ENCODE measurements around the gene PTH2R.
A peak's percentile ranks its signal among the peaks of the same experiment; 100 is the strongest.

PTH2R gene

DNA sequence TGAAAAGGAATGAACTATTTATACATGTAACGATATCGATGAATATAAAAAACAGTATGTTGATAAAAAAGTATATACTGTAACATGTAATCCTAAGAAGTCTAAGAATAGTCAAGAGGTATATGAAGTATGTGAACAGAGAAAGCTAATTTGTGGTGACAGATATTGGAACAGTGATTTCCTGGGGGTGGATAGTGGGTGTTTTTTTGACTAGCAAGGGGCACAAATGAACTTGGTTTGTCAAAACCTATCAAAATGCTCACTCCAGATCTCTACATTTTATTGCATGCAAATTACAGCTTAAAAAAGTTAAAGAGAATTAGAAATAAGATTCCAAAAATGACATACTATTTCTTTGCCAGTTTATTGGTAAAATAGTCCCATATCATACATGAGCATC is 35.4 kb downstream of the PTH2R start:
- no peak for TF ChIP-seq GATA3 (IDR thresholded peaks at IDR 0.05; ENCODE audit: low read depth, low read length)
- TF ChIP-seq GATA2 (IDR thresholded peaks at IDR 0.05; ENCODE audit: low read depth, low read length): no peak

DNA sequence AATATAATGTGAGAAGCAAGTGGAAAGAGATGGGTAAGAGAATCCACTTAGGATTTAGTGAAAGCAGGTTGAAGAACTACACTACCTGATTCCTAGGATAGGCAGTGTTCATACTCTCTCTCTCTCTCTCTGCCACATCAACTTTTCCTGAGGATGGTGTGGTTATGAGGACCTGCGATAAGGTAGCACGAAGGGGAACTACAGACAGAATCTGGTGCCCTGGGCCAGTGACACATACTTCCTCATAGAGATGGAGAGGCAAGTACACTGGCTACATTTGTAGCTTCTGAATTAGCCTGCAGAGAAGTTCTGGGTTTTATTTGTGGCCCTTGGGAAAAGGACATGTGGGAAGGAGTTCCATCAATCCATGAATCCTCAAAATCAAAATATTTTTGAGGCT is 44.5 kb downstream of the PTH2R start:
- TF ChIP-seq GATA2 (IDR thresholded peaks at IDR 0.05; ENCODE audit: low read depth, low read length): no peak
- no peak for TF ChIP-seq GATA3 (IDR thresholded peaks at IDR 0.05; ENCODE audit: low read depth, low read length)

DNA sequence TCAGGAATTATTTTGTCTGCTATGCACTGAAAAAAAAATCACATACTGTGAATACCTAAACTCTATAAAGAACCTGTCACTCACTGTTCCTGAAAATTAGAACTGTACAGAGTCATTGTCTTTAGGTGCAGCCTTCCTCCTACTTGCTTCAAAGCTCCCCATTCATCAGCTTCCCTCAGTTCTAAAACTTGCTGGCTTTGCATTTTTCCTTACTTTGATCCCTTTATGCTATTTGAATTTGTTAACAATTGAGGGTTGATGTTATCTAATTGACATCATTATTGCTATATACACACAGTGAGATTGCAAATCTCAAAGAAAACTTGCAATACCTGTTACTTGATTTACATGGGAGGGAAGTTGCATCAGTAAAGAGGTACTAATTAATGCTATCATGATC is 48.3 kb downstream of the PTH2R start:
- TF ChIP-seq GATA2 (IDR thresholded peaks at IDR 0.05; ENCODE audit: low read depth, low read length): no peak
- no peak for TF ChIP-seq GATA3 (IDR thresholded peaks at IDR 0.05; ENCODE audit: low read depth, low read length)

DNA sequence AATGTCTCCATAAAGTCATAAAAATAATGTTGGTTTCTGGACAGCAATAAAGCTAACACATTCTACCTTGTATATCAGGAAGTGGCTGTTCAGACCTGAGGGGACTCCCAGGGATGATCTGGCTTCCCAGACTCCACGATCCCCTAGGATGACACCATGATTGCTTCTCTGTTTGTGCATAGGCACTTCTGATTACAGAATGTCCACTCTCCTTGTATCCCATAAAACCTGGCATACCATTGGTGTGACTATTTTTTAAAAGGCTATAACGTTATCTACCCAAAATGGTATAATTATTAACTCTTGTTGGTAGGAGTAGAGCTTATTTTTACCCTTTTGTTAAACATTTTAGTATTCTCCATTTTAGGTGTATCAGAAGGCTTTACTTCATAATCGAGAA is 57.1 kb downstream of the PTH2R start:
- TF ChIP-seq GATA2 (IDR thresholded peaks at IDR 0.05; ENCODE audit: low read depth, low read length): no peak
- TF ChIP-seq GATA3 (IDR thresholded peaks at IDR 0.05; ENCODE audit: low read depth, low read length): no peak

DNA sequence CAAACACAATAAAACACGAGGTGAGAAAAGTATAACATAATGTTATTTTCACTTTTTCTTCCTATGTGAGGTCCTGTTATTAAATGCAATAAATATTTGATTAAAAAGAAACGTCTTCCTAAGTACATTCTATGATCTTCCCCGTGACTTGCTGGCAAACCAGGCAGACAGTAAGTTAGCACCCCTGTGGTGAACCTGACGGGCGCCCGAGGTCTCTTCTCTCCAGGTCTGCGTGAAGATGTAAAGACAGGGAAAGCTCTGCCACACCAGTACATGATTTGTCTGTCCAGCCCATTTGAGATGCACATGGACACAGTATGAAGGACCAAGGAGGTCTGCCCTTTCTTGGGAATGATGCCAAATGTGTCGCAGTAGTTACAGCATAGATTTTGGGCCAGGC is 57.6 kb downstream of the PTH2R start:
- TF ChIP-seq GATA2 (IDR thresholded peaks at IDR 0.05; ENCODE audit: low read depth, low read length) (no peak), GATA3 (IDR thresholded peaks at IDR 0.05; ENCODE audit: low read depth, low read length) (no peak)

DNA sequence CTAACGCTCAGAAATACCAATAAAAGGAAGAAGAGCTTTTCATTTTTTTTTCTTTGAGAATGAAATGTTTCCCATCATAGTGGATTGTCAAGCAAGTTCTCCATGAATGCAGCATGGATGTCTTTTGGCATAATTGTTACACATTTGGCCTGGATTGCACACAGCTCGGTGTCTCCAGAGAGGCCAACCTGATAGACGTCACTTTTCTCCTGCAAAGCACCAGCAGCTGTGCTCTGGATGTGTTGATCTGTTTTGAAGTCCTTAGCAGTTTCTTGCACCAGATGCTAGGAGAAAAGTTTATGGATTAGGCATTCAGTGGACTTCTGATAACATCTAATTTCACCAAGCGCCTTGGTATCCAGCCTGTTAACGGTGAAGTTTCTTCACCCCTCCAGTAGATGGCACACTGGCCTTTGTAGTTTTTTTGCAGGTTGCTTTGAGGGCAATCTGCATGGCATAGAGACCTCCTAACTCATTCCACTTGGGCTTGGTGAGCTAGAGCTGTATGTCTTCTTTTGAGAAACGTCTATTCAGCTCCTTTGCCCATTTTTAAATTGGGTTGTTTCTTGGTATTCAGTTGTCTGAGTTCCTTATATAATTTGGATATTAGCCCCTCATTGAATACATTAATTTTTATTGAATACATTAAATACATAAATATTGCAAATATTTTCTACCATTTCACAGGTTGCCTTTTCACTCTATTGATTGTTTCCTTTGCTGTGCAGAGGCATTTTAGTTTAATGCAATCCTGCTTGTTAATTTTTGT is 59.7 kb downstream of the PTH2R start:
- no peak for TF ChIP-seq GATA3 (IDR thresholded peaks at IDR 0.05; ENCODE audit: low read depth, low read length)
- TF ChIP-seq GATA2 (IDR thresholded peaks at IDR 0.05; ENCODE audit: low read depth, low read length): peak; percentile 35; the same call in 1 of the 2 replicates

DNA sequence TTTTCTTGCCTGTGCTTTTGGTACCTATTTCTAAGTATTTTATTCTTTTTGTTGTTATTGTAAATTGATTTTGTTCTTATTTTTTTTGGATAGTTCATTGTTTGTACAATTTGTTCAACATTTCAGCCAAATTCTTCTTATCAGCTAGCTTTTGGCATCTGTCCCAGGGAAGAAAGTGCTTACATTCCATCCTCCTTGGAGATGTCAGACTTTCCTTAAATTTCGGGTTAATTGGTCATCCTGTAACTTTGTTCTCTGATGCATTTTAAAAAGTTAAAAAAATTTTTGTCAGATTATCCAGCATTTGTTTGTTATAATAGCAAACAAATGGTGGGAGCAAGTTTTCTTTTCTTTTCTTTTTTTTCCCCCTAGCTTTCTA is 60.3 kb downstream of the PTH2R start:
- no peak for TF ChIP-seq GATA3 (IDR thresholded peaks at IDR 0.05; ENCODE audit: low read depth, low read length)
- no peak for TF ChIP-seq GATA2 (IDR thresholded peaks at IDR 0.05; ENCODE audit: low read depth, low read length)

DNA sequence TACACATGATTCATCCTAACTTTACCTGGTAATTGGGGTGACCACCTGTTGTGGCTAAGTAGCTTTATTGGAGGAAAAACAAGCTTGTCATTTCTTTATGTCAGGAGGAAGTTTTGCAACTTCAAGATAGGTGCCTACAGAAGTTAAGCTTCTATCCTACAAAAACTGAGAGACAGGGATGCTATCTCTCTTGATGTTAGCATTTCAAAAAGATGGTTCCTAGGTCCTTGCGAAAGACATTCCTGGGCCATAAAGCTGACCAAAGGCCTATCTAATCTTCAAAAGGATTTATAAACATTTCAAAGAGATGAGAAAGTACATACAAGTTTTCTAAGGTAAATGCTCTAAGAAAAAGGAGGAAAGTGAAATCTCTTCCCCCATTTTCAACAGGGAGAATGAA is 61.0 kb downstream of the PTH2R start:
- TF ChIP-seq GATA3 (IDR thresholded peaks at IDR 0.05; ENCODE audit: low read depth, low read length) (no peak), GATA2 (IDR thresholded peaks at IDR 0.05; ENCODE audit: low read depth, low read length) (no peak)

DNA sequence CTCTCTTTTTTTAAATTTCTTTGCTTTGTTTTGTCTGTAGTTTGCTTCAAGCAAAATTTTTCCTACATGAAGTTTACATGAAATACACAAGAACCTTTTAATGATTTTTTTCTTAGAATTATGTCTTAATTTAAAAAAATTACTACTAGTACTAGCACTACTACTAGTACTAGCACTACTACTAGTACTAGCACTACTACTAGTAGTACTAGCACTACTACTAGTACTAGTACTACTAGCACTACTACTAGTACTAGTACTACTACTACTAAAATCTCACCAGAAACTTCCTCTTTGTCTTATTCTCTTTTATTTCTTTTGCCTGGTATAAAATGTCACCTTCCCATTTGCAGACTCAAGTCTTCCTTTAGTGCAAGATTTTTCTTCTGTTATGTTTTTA is 71.1 kb downstream of the PTH2R start:
- TF ChIP-seq GATA3 (IDR thresholded peaks at IDR 0.05; ENCODE audit: low read depth, low read length): no peak
- TF ChIP-seq GATA2 (IDR thresholded peaks at IDR 0.05; ENCODE audit: low read depth, low read length): no peak

DNA sequence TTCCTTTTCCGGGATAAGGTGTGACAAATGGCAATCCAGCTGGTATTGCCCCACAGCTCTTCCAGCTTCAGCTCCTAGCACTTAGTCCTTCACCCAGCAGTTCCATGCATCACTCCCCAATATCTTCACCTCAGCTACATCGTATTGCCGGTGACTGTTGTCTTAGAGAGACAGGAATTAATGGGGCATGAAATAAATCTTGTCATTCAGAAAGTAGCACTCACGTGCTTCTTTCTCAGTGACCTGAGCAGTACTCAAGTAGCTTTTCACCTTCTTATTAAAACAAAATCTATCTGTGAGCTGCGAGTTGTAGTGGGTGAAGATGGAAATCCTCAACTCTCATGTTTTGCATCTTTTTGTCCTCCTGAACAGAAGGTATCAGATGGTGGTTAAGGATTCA is 72.8 kb downstream of the PTH2R start:
- TF ChIP-seq GATA3 (IDR thresholded peaks at IDR 0.05; ENCODE audit: low read depth, low read length) (no peak), GATA2 (IDR thresholded peaks at IDR 0.05; ENCODE audit: low read depth, low read length) (no peak)

DNA sequence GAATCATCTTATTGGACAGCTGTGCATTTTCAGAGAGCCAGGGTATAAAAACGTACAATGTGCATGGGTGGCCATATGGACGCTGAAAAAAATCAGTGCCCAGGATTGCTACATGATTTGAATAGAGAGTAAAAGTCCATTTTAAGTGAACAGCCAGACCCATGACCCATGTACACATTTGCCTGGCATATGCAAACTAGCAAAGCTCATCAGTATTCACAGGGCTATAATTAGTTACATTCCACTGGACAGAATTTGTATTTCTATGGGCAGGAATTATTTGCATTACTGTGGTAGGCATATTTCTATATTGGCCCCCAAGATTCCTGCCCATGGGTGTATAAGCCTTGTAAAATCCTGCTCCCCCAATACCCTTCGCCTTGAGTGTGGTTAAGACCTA is 78.8 kb downstream of the PTH2R start:
- TF ChIP-seq GATA2 (IDR thresholded peaks at IDR 0.05; ENCODE audit: low read depth, low read length): no peak
- TF ChIP-seq GATA3 (IDR thresholded peaks at IDR 0.05; ENCODE audit: low read depth, low read length): no peak

DNA sequence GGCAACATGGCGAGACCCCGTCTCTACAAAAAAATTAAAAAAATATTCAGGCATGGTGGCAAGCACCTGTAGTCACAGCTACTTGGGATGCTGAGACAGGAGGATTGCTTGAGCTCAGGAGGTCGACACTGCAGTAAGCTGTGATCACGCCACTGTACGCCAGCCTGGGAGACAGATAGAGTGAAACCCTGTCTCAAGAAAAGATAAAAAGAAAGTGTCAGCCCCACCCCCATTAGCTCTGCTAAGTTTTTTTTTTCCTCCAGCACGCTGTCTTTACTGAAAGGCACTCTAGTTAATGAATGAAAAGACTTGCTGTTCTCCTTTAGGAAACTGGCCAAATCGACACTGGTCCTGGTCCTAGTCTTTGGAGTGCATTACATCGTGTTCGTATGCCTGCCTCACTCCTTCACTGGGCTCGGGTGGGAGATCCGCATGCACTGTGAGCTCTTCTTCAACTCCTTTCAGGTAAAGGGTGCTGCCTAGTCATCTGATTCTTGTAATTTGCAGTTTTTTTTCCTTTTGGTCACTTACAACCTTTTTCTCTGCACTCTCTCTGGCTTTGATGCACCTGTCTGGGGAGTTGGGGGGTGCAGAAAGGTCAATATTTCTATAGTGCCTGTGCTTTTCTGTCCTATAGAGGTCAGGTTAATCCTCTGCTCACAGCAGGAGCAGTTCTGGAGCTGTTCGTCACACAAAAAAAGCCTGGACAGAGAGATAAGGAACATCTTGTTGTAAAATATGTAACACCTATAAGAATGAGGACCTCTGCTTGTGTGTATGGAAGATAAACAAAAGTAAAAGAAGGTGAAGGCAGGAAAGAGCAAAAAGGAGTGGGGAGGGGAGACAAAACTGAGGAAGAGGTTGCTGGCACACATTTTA is 82.3 kb downstream of the PTH2R start:
- TF ChIP-seq GATA3 (IDR thresholded peaks at IDR 0.05; ENCODE audit: low read depth, low read length): no peak
- no peak for TF ChIP-seq GATA2 (IDR thresholded peaks at IDR 0.05; ENCODE audit: low read depth, low read length)

DNA sequence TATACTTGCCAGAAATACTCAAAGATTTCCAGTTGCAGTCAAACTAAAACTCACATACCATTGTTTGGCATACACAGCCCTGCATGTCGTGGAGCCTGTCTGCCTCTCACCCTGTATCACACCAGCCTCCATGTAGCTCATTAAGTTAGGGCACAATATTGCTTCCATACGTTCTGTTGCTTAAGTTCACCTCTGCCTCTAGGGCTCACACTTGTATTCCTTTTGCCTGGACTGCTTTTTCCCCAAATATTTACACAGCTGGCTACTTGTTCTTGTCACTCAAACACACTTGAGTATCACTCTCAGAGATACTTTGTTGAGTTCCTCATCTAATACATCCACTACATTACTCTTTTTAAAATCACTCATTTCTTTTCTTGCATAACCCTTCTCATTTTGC is 83.1 kb downstream of the PTH2R start:
- no peak for TF ChIP-seq GATA3 (IDR thresholded peaks at IDR 0.05; ENCODE audit: low read depth, low read length)
- no peak for TF ChIP-seq GATA2 (IDR thresholded peaks at IDR 0.05; ENCODE audit: low read depth, low read length)

DNA sequence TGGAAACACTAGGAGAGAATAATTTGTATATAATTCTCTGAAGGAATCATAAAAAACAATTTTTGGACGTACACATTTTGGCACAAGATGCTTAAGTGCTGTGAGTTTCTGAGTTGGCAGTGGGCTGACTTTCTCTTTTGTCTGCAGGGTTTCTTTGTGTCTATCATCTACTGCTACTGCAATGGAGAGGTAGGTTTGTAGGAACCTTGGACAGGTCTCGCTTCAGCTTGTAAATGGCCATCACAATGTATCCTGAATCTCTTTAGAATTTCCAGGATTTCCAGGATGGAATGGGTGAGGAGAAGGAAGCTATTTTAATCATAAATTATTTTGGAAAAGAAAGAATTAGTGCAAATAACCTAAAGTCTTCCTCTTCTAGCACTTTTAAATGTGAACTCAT is 83.9 kb downstream of the PTH2R start:
- TF ChIP-seq GATA2 (IDR thresholded peaks at IDR 0.05; ENCODE audit: low read depth, low read length) (no peak), GATA3 (IDR thresholded peaks at IDR 0.05; ENCODE audit: low read depth, low read length) (no peak)

DNA sequence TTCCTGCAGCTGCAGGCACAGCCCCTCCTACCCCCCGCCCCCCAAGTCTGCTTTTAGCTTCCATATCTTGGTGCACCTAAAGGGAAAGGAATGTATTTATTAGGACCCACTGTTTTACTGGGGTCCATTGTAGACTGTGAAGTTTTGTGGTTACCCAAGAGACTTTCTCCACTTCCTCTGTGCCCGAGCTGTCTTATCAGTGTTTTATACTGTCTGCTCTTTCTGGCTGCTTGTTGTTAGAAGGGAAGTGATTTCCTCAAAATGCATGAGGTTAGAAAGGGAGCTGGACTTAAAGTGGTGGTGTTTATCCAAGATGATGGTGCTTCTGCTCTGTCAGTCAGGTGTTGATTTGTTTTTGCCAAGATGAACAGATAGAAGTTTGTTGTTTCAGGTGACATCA is 85.0 kb downstream of the PTH2R start:
- TF ChIP-seq GATA2 (IDR thresholded peaks at IDR 0.05; ENCODE audit: low read depth, low read length): no peak
